Measurements from ENCODE around the gene CHST6.
"Not testable (repeated sequence)": the region's sequence is repeated elsewhere in the genome, so short reads cannot be mapped to it uniquely, and the experiment has no call there.

Gene CHST6

GRCh38 chr16:75452464-75453190 lies 42.6 kb downstream of the CHST6 start:
- no peak overlapping the region for H3K4me3 ChIP-seq (ENCODE audit: low read depth, low read length)

- H3K4me3 ChIP-seq (ENCODE audit: low read depth, low read length): no peak overlapping the region
Measured at GRCh38 chr16:75446416-75446815, 48.8 kb downstream of the CHST6 start.

- H3K4me3 ChIP-seq (ENCODE audit: low read depth, low read length): no peak overlapping the region
Measured at GRCh38 chr16:75445298-75445697, 49.9 kb downstream of the CHST6 start.

GRCh38 chr16:75443298-75443697 lies 51.9 kb downstream of the CHST6 start:
- no peak overlapping the region for H3K4me3 ChIP-seq (ENCODE audit: low read depth, low read length)

GRCh38 chr16:75433732-75434413 lies 61.4 kb downstream of the CHST6 start:
- peak overlapping the region; percentile 98 for H3K4me3 ChIP-seq (ENCODE audit: low read depth, low read length)

GRCh38 chr16:75432828-75433731 lies 62.2 kb downstream of the CHST6 start, which contains the start of gene CFDP1:
CFDP1 (minus strand) TSS chr16:75433503; CDS start chr16:75433352, 151 bp downstream.
- H3K4me3 ChIP-seq (ENCODE audit: low read depth, low read length): peak within 1 kb of the TSS; percentile 98

- no peak overlapping the region for H3K4me3 ChIP-seq (ENCODE audit: low read depth, low read length)
Measured at GRCh38 chr16:75429621-75430403, 65.4 kb downstream of the CHST6 start.

GRCh38 chr16:75426524-75426923 lies 68.7 kb downstream of the CHST6 start:
- not testable (repeated sequence) for H3K4me3 ChIP-seq (ENCODE audit: low read depth, low read length)

GRCh38 chr16:75424105-75424762 lies 71.0 kb downstream of the CHST6 start:
- H3K4me3 ChIP-seq (ENCODE audit: low read depth, low read length): not testable (repeated sequence)

GRCh38 chr16:75423723-75424104 lies 71.5 kb downstream of the CHST6 start:
- H3K4me3 ChIP-seq (ENCODE audit: low read depth, low read length): no peak overlapping the region
